ENCODE measurements around the gene FAM89A. TPM values are rescaled to one million over a fixed set of nuclear protein-coding genes. Genes with fewer than 3 reads are reported as not detected.

Gene FAM89A
- total RNA-seq, 1 experiment from 2014 or later, result 24.9 TPM

Other genes starting within 250 kb of the FAM89A start
- gene C1orf198, start 171.7 kb downstream of the FAM89A start, total RNA-seq (2014; rRNA removed; shearing (Covaris generic)), result 19.0 and 23.4 TPM in 2 replicates
- gene TTC13, start 61.4 kb downstream of the FAM89A start, total RNA-seq (2014; rRNA removed; shearing (Covaris generic)), result 8.3 and 11.3 TPM in 2 replicates
- 35.0 and 35.8 TPM in 2 replicates for gene ARV1, start 61.2 kb downstream of the FAM89A start, total RNA-seq (2014; rRNA removed; shearing (Covaris generic))
- gene TRIM67, start 121.8 kb upstream of the FAM89A start, total RNA-seq (2014; rRNA removed; shearing (Covaris generic)), result not detected in 2 replicates
- 74.1 and 79.6 TPM in 2 replicates for gene GNPAT, start 201.0 kb upstream of the FAM89A start, total RNA-seq (2014; rRNA removed; shearing (Covaris generic))